Aorta (tissue), 5 donors: Measurements from ENCODE around the gene FBN3. TPM values are rescaled to one million over a fixed set of nuclear protein-coding genes. Genes with fewer than 3 reads are reported as not detected.
"Not testable (repeated sequence)": the region's sequence is repeated elsewhere in the genome, so short reads cannot be mapped to it uniquely, and the experiment has no call there.

Experiments used
- ATAC-seq: fragments of 200-7000 bp; cut with Tn5 transposase; one replicate; pipeline ENCODE4 v1.9.1; 2022; ENCODE audit warnings: moderate library complexity; ENCODE audit not compliant: low FRiP score
- DNase-seq, 2 donors: peaks; one replicate each; pipeline ENCODE4 v3.0.0-alpha.2; 2020
- H3K27ac ChIP-seq, 2 donors: one replicate each; pipeline ENCODE4 v1.5.1; 2013; ENCODE audit warnings: low read length in 2 of 2, mild to moderate bottlenecking in 2 of 2, moderate library complexity in 2 of 2, control low read depth in 1 of 2, inconsistent platforms in 1 of 2, low read depth in 1 of 2
- H3K27me3 ChIP-seq, 2 donors: one replicate each; pipeline ENCODE4 v1.6.1; 2013; ENCODE audit warnings: control low read depth in 1 of 2, low read length in 1 of 2, mild to moderate bottlenecking in 1 of 2, moderate library complexity in 1 of 2; ENCODE audit not compliant: insufficient read depth in 2 of 2, control insufficient read depth in 1 of 2
- H3K36me3 ChIP-seq, 2 donors: one replicate each; pipeline ENCODE4 v1.6.1; 2013; ENCODE audit warnings: control low read depth in 1 of 2, low read length in 1 of 2, mild to moderate bottlenecking in 1 of 2; ENCODE audit not compliant: insufficient read depth in 2 of 2, control insufficient read depth in 1 of 2
- H3K4me1 ChIP-seq, 2 donors: one replicate each; pipeline ENCODE4 v1.6.1; 2013; ENCODE audit warnings: low read length in 2 of 2, control low read depth in 1 of 2, mild to moderate bottlenecking in 1 of 2, moderate library complexity in 1 of 2; ENCODE audit not compliant: insufficient read depth in 2 of 2, control insufficient read depth in 1 of 2
- H3K4me3 ChIP-seq, 2 donors: one replicate each; pipeline ENCODE4 v1.5.1; 2013; ENCODE audit warnings: low read length in 2 of 2, control low read depth in 1 of 2, mild to moderate bottlenecking in 1 of 2
- H3K9me3 ChIP-seq: one replicate; pipeline ENCODE4 v1.6.1; 2013; ENCODE audit warnings: mild to moderate bottlenecking, low read length; ENCODE audit not compliant: control insufficient read depth
- WGBS, 2 donors: extraction: QIAGEN DNeasy Blood & Tissue Kit; methylation state at CpG; one replicate each; pipeline ENCODE4 v1.1.7; 2013; 5-methylcytosine and 5-hydroxymethylcytosine counted together
- intact Hi-C, 2 donors: fragments of 100-400 bp; cut with DNase I; formaldehyde crosslinking; loops; one replicate each; pipeline versions ENCODE4 v1.14.2 to v1.15.0; 2022
- polyA plus RNA-seq, 2 donors: library from polyadenylated mRNA; stranded (reverse); fragments of 200-250 nt; gene quantifications; one replicate each; pipeline ENCODE4 v1.2.3, GENCODE V29; 2013
- total RNA-seq, 2 donors: library from RNA; stranded (reverse); fragmentation: NEBNext Ultra II Directional; extraction: Animal tissue kit (Norgen Biotek cat#: 25700); gene quantifications; one replicate each; pipeline ENCODE4 v1.2.1, GENCODE V29; 2021
- donor health status: healthy with polysubstance abuse.
- donor health status: Bipolar disorder and iron deficiency.
- donor health status: DM: no; HTN: no; CAD: no.
- donor health status: DM: no; HTN: no; CAD: no.
- donor health status: DM: yes; HTN: yes; CAD: no.

FBN3 gene
- total and polyA plus RNA-seq, 4 donors, result not detected

- no peak for ATAC-seq
- Histone ChIP-seq H3K36me3 (no peaks in the 10 kb centered on the region), H3K4me1 (no peaks in the 10 kb centered on the region), H3K27ac (no peak overlapping the region), H3K27me3 (no peaks in the 10 kb centered on the region), H3K9me3 (no peaks in the 10 kb centered on the region), H3K4me3 (no peak overlapping the region)
- WGBS, 2 donors, result 91 to 97% methylated on average over 7 of the region's 7 CpGs
- intact Hi-C loops, result no loop called here
- no peak for DNase-seq
Observed at GRCh38 chr19:8168537-8168936, 19.1 kb upstream of the FBN3 start.

- Histone ChIP-seq H3K9me3 (no peaks in the 10 kb centered on the region), H3K4me3 (no peak overlapping the region), H3K27ac (no peak overlapping the region), H3K36me3 (no peaks in the 10 kb centered on the region), H3K27me3 (no peaks in the 10 kb centered on the region), H3K4me1 (no peaks in the 10 kb centered on the region)
- no peak for ATAC-seq
- intact Hi-C loops, result no loop called here
- DNase-seq, result no peak
- WGBS, 2 donors, result 41 to 42% methylated on average over 5 to 6 of the region's 6 CpGs
Observed at GRCh38 chr19:8167985-8168384, 18.6 kb upstream of the FBN3 start.

- H3K36me3 ChIP-seq, result no peaks in the 10 kb centered on the region
- WGBS, 2 donors, result 52 to 53% methylated on average over 7 of the region's 7 CpGs
- DNase-seq (no peak), ATAC-seq (no peak)
- no peaks in the 10 kb centered on the region for H3K4me1 ChIP-seq
- no peak overlapping the region for H3K27ac ChIP-seq
- H3K27me3 ChIP-seq, result no peaks in the 10 kb centered on the region
- intact Hi-C loops, result no loop called here
- H3K9me3 ChIP-seq, result no peaks in the 10 kb centered on the region
- no peak overlapping the region for H3K4me3 ChIP-seq
Observed at GRCh38 chr19:8163759-8164158, 14.4 kb upstream of the FBN3 start.

GRCh38 chr19:8161135-8161646, 11.8 kb upstream of the FBN3 start:
- no peaks in the 10 kb centered on the region for H3K9me3 ChIP-seq
- ATAC-seq (no peak), DNase-seq (no peak)
- H3K36me3 ChIP-seq, result no peaks in the 10 kb centered on the region
- intact Hi-C loops, result no loop called here
- 63 to 65% methylated on average over 11 to 12 of the region's 12 CpGs for WGBS, 2 donors
- H3K4me3 ChIP-seq, result no peak overlapping the region
- H3K27ac ChIP-seq, result no peak overlapping the region
- H3K27me3 ChIP-seq, result no peaks in the 10 kb centered on the region
- H3K4me1 ChIP-seq, result no peaks in the 10 kb centered on the region

DNA sequence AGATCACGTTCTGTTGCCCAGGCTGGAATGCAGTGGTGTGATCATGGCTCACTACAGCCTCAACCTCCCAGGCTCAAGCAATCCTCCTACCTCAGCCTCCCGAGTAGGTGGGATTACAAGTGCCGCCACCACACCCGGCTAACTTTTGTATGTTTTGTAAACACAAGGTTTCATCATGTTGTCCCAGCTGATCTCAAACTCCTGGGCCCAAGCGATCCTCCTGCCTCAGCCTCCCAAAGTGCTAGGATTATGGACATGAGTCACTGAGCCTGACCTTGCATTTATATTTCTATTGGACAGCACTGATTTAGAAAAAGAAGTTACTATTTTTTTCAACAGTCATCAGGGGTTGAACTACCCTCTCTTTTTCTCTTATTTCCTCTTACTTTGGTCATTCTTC, 9.9 kb upstream of the FBN3 start:
- not testable (repeated sequence) for H3K27ac ChIP-seq, H3K36me3 ChIP-seq, DNase-seq, H3K4me1 ChIP-seq, H3K9me3 ChIP-seq, ATAC-seq, H3K27me3 ChIP-seq, H3K4me3 ChIP-seq
- intact Hi-C loops, result loop anchor here (2.0 to 5.0 kb wide), 2 partner anchors 93 kb away; no protein-coding TSS in a partner anchor
- WGBS, 2 donors, result 73 to 83% methylated on average over 5 of the region's 5 CpGs

- no peaks in the 10 kb centered on the region for H3K36me3 ChIP-seq
- H3K4me1 ChIP-seq, result no peaks in the 10 kb centered on the region
- ATAC-seq, result peak; percentile 70
- no peak for DNase-seq
- H3K4me3 ChIP-seq, result no peak overlapping the region
- intact Hi-C loops, result loop anchor here (2.0 to 5.0 kb wide), 2 partner anchors 94 kb away; no protein-coding TSS in a partner anchor
- H3K27me3 ChIP-seq, result no peaks in the 10 kb centered on the region
- H3K9me3 ChIP-seq, result no peaks in the 10 kb centered on the region
- H3K27ac ChIP-seq, result no peak overlapping the region
- WGBS, 2 donors, result 45 to 50% methylated on average over 14 of the region's 14 CpGs
Observed at GRCh38 chr19:8158411-8159074, 9.2 kb upstream of the FBN3 start.

DNA sequence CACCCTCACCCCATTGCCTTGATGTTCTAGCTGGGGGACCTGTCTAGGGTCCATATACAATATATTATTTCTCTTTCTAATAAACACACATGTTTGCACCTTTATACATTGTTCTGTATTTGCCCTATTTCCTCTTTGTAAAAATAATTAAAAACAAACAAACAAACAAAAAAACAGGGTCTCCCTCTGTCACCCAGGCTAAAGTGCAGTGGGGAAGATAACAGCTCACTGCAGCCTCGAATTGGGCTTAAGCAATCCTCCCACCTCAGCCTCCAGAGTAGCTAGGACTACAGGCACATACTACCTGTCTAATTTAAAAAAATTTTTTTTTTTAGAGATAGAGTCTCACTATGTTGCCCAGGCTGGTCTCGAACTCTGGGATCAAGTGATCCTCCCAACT, 5.9 kb upstream of the FBN3 start:
- H3K36me3 ChIP-seq, result no peaks in the 10 kb centered on the region
- WGBS, 2 donors, result 71 to 74% methylated on average over 2 of the region's 2 CpGs
- no peak overlapping the region for H3K4me3 ChIP-seq
- H3K27me3 ChIP-seq, result no peaks in the 10 kb centered on the region
- no peak for DNase-seq
- no peak for ATAC-seq
- H3K9me3 ChIP-seq, result no peaks in the 10 kb centered on the region
- intact Hi-C loops, result loop anchor here in 1 of 2 donors (5.0 kb wide), 1 partner anchor 97 kb away; no protein-coding TSS in a partner anchor
- H3K4me1 ChIP-seq, result no peaks in the 10 kb centered on the region
- H3K27ac ChIP-seq, result no peak overlapping the region

DNA sequence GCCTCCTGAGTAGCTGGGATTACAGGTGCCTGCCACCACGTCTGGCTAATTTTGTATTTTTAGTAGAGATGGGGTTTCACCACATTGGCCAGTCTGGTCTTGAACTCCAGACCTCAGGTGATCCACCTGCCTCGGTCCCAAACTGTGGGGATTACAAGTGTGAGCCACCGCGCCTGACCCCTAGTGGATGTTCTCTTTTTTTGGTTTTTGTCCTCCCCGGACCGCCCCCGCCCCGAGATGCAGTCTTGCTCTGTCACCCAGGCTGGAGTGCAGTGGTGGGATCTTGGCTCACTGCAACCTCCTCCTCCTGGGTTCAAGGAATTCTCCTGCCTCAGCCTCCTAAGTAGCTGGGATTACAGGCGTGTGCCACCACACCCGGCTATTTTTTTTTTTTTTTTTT, 4.6 kb upstream of the FBN3 start:
- H3K4me3 ChIP-seq, H3K4me1 ChIP-seq, intact Hi-C loops, H3K27me3 ChIP-seq, H3K9me3 ChIP-seq, H3K27ac ChIP-seq, ATAC-seq, H3K36me3 ChIP-seq, DNase-seq: not testable (repeated sequence)
- WGBS, 2 donors, result 39 to 41% methylated on average over 9 to 10 of the region's 10 CpGs

DNA sequence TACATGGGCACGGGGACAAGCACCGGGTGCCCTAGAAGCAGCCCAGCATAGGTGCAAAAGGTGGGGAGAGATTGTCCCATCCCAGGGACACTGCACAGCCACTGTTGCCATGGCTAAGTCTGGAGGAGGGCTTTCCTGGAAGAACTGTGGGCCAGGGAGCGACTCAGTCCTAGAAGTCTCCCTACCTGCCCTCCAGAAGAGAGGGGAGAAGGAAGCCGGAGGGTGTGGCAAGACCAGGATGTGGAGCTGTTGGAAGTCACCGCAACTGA, 2.3 kb upstream of the FBN3 start:
- ATAC-seq (no peak), DNase-seq (no peak)
- 55 to 65% methylated on average over 5 of the region's 5 CpGs for WGBS, 2 donors
- no peak overlapping the region for H3K4me3 ChIP-seq
- no peaks in the 10 kb centered on the region for H3K36me3 ChIP-seq
- intact Hi-C loops, result no loop called here
- H3K9me3 ChIP-seq, result no peaks in the 10 kb centered on the region
- no peaks in the 10 kb centered on the region for H3K4me1 ChIP-seq
- H3K27me3 ChIP-seq, result no peaks in the 10 kb centered on the region
- H3K27ac ChIP-seq, result no peak overlapping the region
